SK-N-SH (cell line): Measurements from ENCODE around the gene LILRA6. TPM values are rescaled to one million over a fixed set of nuclear protein-coding genes. Genes with fewer than 3 reads are reported as not detected.

Experiments
- CTCF ChIA-PET: fragments of 300-600, 350-600 bp; formaldehyde crosslinking; extraction: SDS; loops from one replicate; lab custom pipeline; 2021; lab: Yijun Ruan, JAX
- POLR2A ChIA-PET: fragments of 350-600 bp; sonication (Branson Sonifier 250); formaldehyde crosslinking; extraction: SDS; loops from one replicate; lab custom pipeline; 2020; ENCODE audit warnings: antibody characterized with exemption, inconsistent platforms; lab: Yijun Ruan, JAX
- DNase-seq: peaks from one replicate; pipeline ENCODE4 v3.0.0; 2012
- H2AFZ ChIP-seq: fragments of 200-600 bp; sonication (generic); 2 replicates; pipeline ENCODE4 v1.8.1; 2016; ENCODE audit warnings: antibody characterized with exemption, mild to moderate bottlenecking, low read depth
- H3F3A ChIP-seq: fragments of 200-600 bp; sonication (generic); replicated peaks from 2 replicates; pipeline ENCODE3; 2016; ENCODE audit warnings: antibody characterized with exemption, mild to moderate bottlenecking; ENCODE audit not compliant: insufficient read depth
- H3K27ac ChIP-seq, 2 experiments: fragments of 200-500 bp in 1 of 2; fragments of 200-600 bp in 1 of 2; sonication (Bioruptor generic) in 1 of 2; sonication (generic), shearing (Covaris generic) in 1 of 2; 2 replicates each; pipeline versions ENCODE4 v1.5.1 to v1.6.1; 2014 to 2016; ENCODE audit warnings: low read depth in 2 of 2, inconsistent platforms in 1 of 2, low read length in 1 of 2, mild to moderate bottlenecking in 1 of 2, mixed read lengths in 1 of 2
- H3K27me3 ChIP-seq: fragments of 200-600 bp; sonication (generic), shearing (Covaris generic); 2 replicates; pipeline ENCODE4 v1.6.1; 2016; ENCODE audit warnings: mixed run types; ENCODE audit not compliant: insufficient read depth
- H3K36me3 ChIP-seq, 2 experiments: fragments of 200-500 bp in 1 of 2; fragments of 200-600 bp in 1 of 2; sonication (Bioruptor generic) in 1 of 2; sonication (generic) in 1 of 2; replicated peaks in 1 of 2; 2 replicates each; pipeline versions ENCODE3 to v1.5.1; 2014 to 2016; ENCODE audit warnings: low read length in 1 of 2, mild to moderate bottlenecking in 1 of 2; ENCODE audit not compliant: insufficient read depth in 2 of 2, control insufficient read depth in 1 of 2
- H3K4me1 ChIP-seq, 2 experiments: fragments of 200-500 bp in 1 of 2; fragments of 200-600 bp in 1 of 2; sonication (Bioruptor generic) in 1 of 2; sonication (generic), shearing (Covaris generic) in 1 of 2; 2 replicates each; pipeline versions ENCODE4 v1.5.1 to v1.6.1; 2014 to 2016; ENCODE audit warnings: low read depth in 1 of 2, low read length in 1 of 2, mixed run types in 1 of 2; ENCODE audit not compliant: insufficient read depth in 2 of 2, control insufficient read depth in 1 of 2
- H3K4me2 ChIP-seq: fragments of 200-600 bp; sonication (generic), shearing (Covaris generic); 2 replicates; pipeline ENCODE4 v1.6.1; 2017; ENCODE audit warnings: mixed run types
- H3K4me3 ChIP-seq, 2 experiments: fragments of 200-500 bp in 1 of 2; fragments of 200-600 bp in 1 of 2; sonication (Bioruptor generic) in 1 of 2; sonication (generic), shearing (Covaris generic) in 1 of 2; 2 replicates each; pipeline versions ENCODE4 v1.5.1 to v1.8.1; 2014 to 2016; ENCODE audit warnings: low read depth in 2 of 2, inconsistent platforms in 1 of 2, low read length in 1 of 2, mild to moderate bottlenecking in 1 of 2, mixed read lengths in 1 of 2, moderate library complexity in 1 of 2
- H3K79me2 ChIP-seq: fragments of 200-600 bp; sonication (generic); 2 replicates; pipeline ENCODE4 v1.8.1; 2017; ENCODE audit warnings: mild to moderate bottlenecking; ENCODE audit not compliant: insufficient read depth
- H3K9ac ChIP-seq: fragments of 200-600 bp; sonication (generic); 2 replicates; pipeline ENCODE4 v1.6.1; 2017; ENCODE audit warnings: mixed run types
- H3K9me2 ChIP-seq: fragments of 200-600 bp; sonication (generic); 2 replicates; pipeline ENCODE4 v1.6.1; 2017; ENCODE audit warnings: mixed run types
- H3K9me3 ChIP-seq: fragments of 200-600 bp; sonication (generic); 2 replicates; pipeline ENCODE4 v1.6.1; 2017; ENCODE audit warnings: mixed run types, mild to moderate bottlenecking, moderate library complexity
- H4K20me1 ChIP-seq: fragments of 200-600 bp; sonication (generic); 2 replicates; pipeline ENCODE4 v1.6.1; 2017; ENCODE audit warnings: mild to moderate bottlenecking, mixed run types; ENCODE audit not compliant: insufficient read depth
- CHD2 ChIP-seq: fragments of 150-350 bp; IDR thresholded peaks from 2 replicates; pipeline ENCODE4 v1.6.1; 2018; ENCODE audit warnings: low read length; ENCODE audit not compliant: partially characterized antibody
- ELF1 ChIP-seq: IDR thresholded peaks from 2 replicates; pipeline ENCODE4 v1.4.0; 2012
- EP300 ChIP-seq, 2 experiments: IDR thresholded peaks; 2 replicates each; pipeline versions ENCODE4 v1.4.0 to v1.6.1; 2012; ENCODE audit warnings: borderline replicate concordance in 1 of 2, low read depth in 1 of 2, low read length in 1 of 2
- FOXJ3 ChIP-seq: sonication (generic); formaldehyde crosslinking; IDR thresholded peaks from 2 replicates; pipeline ENCODE4 v1.5.1; 2020; ENCODE audit warnings: mild to moderate bottlenecking, missing genetic modification reagents
- FOXM1 ChIP-seq: IDR thresholded peaks from 2 replicates; pipeline ENCODE4 v1.4.0; 2012; ENCODE audit warnings: low read depth, mild to moderate bottlenecking
- MXI1 ChIP-seq: IDR thresholded peaks from 2 replicates; pipeline ENCODE4 v1.6.1; 2012; ENCODE audit warnings: mild to moderate bottlenecking, low read depth, low read length, improper control_type of control experiment
- NFIC ChIP-seq: IDR thresholded peaks from 2 replicates; pipeline ENCODE4 v1.4.0; 2012; ENCODE audit warnings: borderline replicate concordance
- POLR2AphosphoS5 ChIP-seq: IDR thresholded peaks from 2 replicates; pipeline ENCODE4 v1.6.1; 2012; ENCODE audit warnings: low read depth, low read length
- RCOR1 ChIP-seq: fragments of 150-350 bp; IDR thresholded peaks from 2 replicates; pipeline ENCODE4 v1.6.1; 2017; ENCODE audit warnings: antibody characterized with exemption, low read length
- SIN3A ChIP-seq: IDR thresholded peaks from 2 replicates; pipeline ENCODE4 v1.6.1; 2012; ENCODE audit warnings: low read depth, mild to moderate bottlenecking, low read length, moderate library complexity, borderline replicate concordance
- TCF12 ChIP-seq: IDR thresholded peaks from 2 replicates; pipeline ENCODE4 v1.4.0; 2012
- TEAD4 ChIP-seq: IDR thresholded peaks from 2 replicates; pipeline ENCODE4 v1.4.0; 2012; ENCODE audit warnings: mild to moderate bottlenecking, borderline replicate concordance; ENCODE audit not compliant: insufficient read depth
- WGBS: methylation state at CpG from one replicate; pipeline ENCODE4 v1.1.6; 2017; ENCODE audit warnings: low lambda C conversion rate; 5-methylcytosine and 5-hydroxymethylcytosine counted together
- polyA plus RNA-seq, 3 experiments: library from polyadenylated mRNA; depleted of rRNA; stranded (reverse); fragments of >200 nt; gene quantifications; 2 replicates each; pipeline ENCODE4 v1.2.3, GENCODE V29; 2012
- TF ChIP-seq, protein P1 (sequence below): IDR thresholded peaks from 2 replicates; pipeline ENCODE4; 2012
- TF ChIP-seq, protein P2 (sequence below): IDR thresholded peaks from 2 replicates; pipeline ENCODE4 v1.4.0; 2012; ENCODE audit warnings: low read depth
- TF ChIP-seq, protein P3 (sequence below): fragments of 150-350 bp; IDR thresholded peaks from 2 replicates; pipeline ENCODE4 v1.6.1; 2017; ENCODE audit warnings: antibody characterized with exemption, low read length, low read depth, borderline replicate concordance
- TF ChIP-seq, protein P4 (sequence below): IDR thresholded peaks from 2 replicates; pipeline ENCODE4 v1.4.0; 2012; ENCODE audit warnings: low read depth, borderline replicate concordance

The LILRA6 gene
- polyA plus RNA-seq, 1 of the 3 experiments (the other 2 are of a cell fraction), result not detected

DNA sequence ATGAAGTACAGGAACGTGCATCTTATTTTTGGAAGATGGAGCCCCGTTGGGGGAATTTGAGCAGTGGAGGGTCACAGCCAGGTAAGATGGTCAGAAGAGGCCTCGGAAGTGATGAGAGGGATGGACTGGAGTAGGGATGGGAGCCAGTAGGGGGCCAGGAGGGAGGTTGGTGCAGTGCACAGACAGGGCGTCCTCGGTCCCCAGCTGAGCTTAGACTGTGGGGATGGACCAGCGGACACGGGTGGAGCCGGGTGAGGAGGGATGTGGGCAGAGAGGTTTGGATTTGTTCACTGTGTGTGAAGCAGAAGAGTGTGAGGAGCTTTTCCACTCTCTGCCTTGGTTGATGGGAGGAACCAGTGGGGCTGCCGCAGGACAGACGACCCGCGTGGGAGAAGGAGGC is 31.4 kb downstream of the LILRA6 start:
- Histone ChIP-seq H2AFZ (no peak overlapping the region), H3K36me3 (peaks cover 16 to 23% of the 10 kb centered on the region in 2 experiments), H3K4me2 (no peak overlapping the region), H3K27me3 (no peaks in the 10 kb centered on the region), H3K9ac (no peak overlapping the region), H3K79me2 (peaks cover 28% of the 10 kb centered on the region; the same call in 1 of the 2 replicates), H3K4me3 (no peak overlapping the region), H3K9me2 (no peaks in the 10 kb centered on the region), H4K20me1 (peaks cover 53% of the 10 kb centered on the region), H3K27ac (peak overlapping the region in 1 of 2 experiments; percentile 29; a peak in 1 of 4 replicates), H3K4me1 (peaks cover 18 to 37% of the 10 kb centered on the region in 2 experiments; a peak in 3 of 4 replicates), H3K9me3 (no peaks in the 10 kb centered on the region), H3F3A (peaks cover 40% of the 10 kb centered on the region)
- DNase-seq, result peak; percentile 45
- CTCF ChIA-PET, result no interaction called here
- TF ChIP-seq MXI1 (no peak), EP300 (IDR thresholded peaks at IDR 0.05; ENCODE audit: borderline replicate concordance in 1 of 2, low read depth in 1 of 2, low read length in 1 of 2) (no peak), CHD2 (no peak), ELF1 (no peak), TEAD4 (no peak)
- TF ChIP-seq, protein P1, sequence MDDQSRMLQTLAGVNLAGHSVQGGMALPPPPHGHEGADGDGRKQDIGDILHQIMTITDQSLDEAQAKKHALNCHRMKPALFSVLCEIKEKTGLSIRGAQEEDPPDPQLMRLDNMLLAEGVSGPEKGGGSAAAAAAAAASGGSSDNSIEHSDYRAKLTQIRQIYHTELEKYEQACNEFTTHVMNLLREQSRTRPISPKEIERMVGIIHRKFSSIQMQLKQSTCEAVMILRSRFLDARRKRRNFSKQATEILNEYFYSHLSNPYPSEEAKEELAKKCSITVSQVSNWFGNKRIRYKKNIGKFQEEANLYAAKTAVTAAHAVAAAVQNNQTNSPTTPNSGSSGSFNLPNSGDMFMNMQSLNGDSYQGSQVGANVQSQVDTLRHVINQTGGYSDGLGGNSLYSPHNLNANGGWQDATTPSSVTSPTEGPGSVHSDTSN, result no peak
- POLR2A ChIA-PET, result interaction anchor here (4.5 kb wide), 1 partner anchor 10 kb away, joined by 27 read pairs; the partner anchor contains the start of gene RPS9
- WGBS, result 93% methylated on average over 12 of the region's 12 CpGs

DNA sequence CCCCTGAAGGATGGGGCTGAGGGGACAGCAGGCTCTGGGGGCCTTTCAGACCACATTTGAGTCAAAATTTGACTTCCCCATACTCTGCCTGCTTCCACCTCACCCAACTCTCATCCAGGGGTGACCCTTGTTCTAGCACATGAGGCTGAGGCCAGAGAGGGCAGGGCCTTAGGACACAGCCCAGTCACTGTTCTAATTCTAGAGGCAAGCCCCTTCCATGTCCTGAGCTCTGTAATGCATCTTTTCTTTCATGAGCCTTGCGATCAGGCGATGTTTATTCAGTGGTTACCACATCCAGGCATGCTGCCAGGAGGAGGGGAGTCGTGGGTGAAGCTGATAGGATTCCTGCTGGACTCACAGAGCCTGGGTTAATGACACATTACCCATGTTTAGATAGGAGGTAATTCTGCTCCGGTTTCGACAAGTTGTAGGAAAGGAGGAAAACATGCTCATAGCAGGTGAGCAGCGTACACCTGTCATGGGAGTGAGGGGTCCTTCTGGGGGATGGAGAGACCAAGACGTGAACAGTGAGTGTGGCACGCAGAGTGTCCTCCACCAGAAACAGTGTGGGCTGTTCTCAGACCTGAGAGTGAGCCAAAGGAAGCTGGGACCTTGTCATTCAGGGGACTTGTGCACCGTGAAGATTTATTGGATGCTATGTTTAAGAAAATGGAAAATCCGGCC is 32.6 kb downstream of the LILRA6 start:
- H3K4me2 ChIP-seq, result peak overlapping the region; percentile 43
- peaks cover 41% of the 10 kb centered on the region for H3K79me2 ChIP-seq
- no peaks in the 10 kb centered on the region for H3K27me3 ChIP-seq
- no peak overlapping the region for H2AFZ ChIP-seq
- DNase-seq, result peak; percentile 82
- H4K20me1 ChIP-seq, result peaks cover 66% of the 10 kb centered on the region
- H3K4me3 ChIP-seq, result no peak overlapping the region
- 39% methylated on average over 10 of the region's 10 CpGs for WGBS
- H3F3A ChIP-seq, result peaks cover 50% of the 10 kb centered on the region
- peaks cover 29 to 35% of the 10 kb centered on the region in 2 experiments for H3K36me3 ChIP-seq
- peak overlapping the region; percentile 55 to 72 for H3K27ac ChIP-seq
- H3K9me3 ChIP-seq, result no peaks in the 10 kb centered on the region
- ChIA-PET POLR2A (interaction anchor here (4.5 kb wide), 1 partner anchor 9 kb away, joined by 27 read pairs; the partner anchor contains the start of gene RPS9), CTCF (interaction anchor here (0.5 kb wide), 1 partner anchor 113 kb away, joined by 3 read pairs; no protein-coding TSS in a partner anchor)
- H3K4me1 ChIP-seq, result peaks cover 18 to 39% of the 10 kb centered on the region in 2 experiments; a peak in 3 of 4 replicates
- no peak overlapping the region; the same call in 1 of the 2 replicates for H3K9ac ChIP-seq
- no peak for TF ChIP-seq TEAD4
- TF ChIP-seq TCF12, result peak; percentile 41
- TF ChIP-seq SIN3A, result peak; percentile 56
- TF ChIP-seq RCOR1, result no peak
- TF ChIP-seq FOXM1, result no peak
- TF ChIP-seq MXI1, result peak; percentile 54; the same call in 1 of the 2 replicates
- TF ChIP-seq, protein P2, sequence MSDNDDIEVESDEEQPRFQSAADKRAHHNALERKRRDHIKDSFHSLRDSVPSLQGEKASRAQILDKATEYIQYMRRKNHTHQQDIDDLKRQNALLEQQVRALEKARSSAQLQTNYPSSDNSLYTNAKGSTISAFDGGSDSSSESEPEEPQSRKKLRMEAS, result peak; percentile 31; the same call in 1 of the 2 replicates
- peak; percentile 47 for TF ChIP-seq CHD2
- TF ChIP-seq, protein P3, sequence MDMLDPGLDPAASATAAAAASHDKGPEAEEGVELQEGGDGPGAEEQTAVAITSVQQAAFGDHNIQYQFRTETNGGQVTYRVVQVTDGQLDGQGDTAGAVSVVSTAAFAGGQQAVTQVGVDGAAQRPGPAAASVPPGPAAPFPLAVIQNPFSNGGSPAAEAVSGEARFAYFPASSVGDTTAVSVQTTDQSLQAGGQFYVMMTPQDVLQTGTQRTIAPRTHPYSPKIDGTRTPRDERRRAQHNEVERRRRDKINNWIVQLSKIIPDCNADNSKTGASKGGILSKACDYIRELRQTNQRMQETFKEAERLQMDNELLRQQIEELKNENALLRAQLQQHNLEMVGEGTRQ, result no peak
- peak; percentile 84 for TF ChIP-seq POLR2AphosphoS5
- no peak for TF ChIP-seq FOXJ3 (CRISPR knock-in tag)
- peak; percentile 85 for TF ChIP-seq NFIC
- TF ChIP-seq, protein P4, sequence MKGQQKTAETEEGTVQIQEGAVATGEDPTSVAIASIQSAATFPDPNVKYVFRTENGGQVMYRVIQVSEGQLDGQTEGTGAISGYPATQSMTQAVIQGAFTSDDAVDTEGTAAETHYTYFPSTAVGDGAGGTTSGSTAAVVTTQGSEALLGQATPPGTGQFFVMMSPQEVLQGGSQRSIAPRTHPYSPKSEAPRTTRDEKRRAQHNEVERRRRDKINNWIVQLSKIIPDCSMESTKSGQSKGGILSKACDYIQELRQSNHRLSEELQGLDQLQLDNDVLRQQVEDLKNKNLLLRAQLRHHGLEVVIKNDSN, result no peak
- TF ChIP-seq, protein P1, result peak; percentile 21; the same call in 1 of the 2 replicates
- no peaks in the 10 kb centered on the region for H3K9me2 ChIP-seq
